ENCODE measurements around the gene LTBP4.
"Not testable (repeated sequence)": the region's sequence is repeated elsewhere in the genome, so short reads cannot be mapped to it uniquely, and the experiment has no call there.

LTBP4 gene, protein sequence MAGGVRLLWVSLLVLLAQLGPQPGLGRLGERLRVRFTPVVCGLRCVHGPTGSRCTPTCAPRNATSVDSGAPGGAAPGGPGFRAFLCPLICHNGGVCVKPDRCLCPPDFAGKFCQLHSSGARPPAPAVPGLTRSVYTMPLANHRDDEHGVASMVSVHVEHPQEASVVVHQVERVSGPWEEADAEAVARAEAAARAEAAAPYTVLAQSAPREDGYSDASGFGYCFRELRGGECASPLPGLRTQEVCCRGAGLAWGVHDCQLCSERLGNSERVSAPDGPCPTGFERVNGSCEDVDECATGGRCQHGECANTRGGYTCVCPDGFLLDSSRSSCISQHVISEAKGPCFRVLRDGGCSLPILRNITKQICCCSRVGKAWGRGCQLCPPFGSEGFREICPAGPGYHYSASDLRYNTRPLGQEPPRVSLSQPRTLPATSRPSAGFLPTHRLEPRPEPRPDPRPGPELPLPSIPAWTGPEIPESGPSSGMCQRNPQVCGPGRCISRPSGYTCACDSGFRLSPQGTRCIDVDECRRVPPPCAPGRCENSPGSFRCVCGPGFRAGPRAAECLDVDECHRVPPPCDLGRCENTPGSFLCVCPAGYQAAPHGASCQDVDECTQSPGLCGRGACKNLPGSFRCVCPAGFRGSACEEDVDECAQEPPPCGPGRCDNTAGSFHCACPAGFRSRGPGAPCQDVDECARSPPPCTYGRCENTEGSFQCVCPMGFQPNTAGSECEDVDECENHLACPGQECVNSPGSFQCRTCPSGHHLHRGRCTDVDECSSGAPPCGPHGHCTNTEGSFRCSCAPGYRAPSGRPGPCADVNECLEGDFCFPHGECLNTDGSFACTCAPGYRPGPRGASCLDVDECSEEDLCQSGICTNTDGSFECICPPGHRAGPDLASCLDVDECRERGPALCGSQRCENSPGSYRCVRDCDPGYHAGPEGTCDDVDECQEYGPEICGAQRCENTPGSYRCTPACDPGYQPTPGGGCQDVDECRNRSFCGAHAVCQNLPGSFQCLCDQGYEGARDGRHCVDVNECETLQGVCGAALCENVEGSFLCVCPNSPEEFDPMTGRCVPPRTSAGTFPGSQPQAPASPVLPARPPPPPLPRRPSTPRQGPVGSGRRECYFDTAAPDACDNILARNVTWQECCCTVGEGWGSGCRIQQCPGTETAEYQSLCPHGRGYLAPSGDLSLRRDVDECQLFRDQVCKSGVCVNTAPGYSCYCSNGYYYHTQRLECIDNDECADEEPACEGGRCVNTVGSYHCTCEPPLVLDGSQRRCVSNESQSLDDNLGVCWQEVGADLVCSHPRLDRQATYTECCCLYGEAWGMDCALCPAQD (N-terminal part only)

DNA sequence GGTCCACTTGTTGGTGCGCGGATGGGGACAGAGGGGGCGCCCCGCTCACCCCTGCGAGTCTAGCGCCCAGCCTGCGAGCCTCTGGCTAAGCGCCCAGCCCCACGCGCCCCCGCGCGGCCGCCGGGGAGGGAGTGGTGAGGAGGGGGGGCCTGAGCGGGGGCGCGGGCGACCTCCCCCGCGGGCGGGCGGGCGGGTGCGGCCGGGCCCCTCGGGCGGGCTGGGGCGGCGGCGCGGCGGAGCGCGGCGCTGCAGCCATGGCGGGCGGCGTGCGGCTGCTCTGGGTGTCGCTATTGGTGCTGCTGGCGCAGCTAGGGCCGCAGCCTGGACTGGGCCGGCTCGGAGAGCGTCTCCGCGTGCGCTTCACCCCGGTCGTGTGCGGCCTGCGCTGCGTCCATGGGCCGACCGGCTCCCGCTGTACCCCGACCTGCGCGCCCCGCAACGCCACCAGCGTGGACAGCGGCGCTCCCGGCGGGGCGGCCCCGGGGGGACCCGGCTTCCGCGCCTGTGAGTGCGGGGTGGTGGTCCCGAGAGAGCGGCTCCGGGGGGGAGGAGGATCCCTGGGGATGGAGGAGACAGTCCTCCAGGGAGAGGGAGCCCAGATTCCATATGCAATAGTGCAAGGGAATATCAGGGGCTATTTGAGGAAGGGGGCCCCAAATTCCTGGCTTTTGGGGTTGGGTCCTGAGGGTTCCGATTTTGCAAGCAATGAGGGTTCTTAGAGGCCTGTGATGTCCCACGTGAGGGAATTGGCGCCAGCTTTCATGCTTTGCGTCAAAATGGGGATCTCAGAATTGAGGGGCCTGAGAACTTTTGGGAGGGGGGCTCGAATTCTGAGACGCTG, at the start of gene LTBP4:
TSS of gene LTBP4 (plus strand) at position 236 of the 841 bp plus-strand sequence. CDS start at position 255, 19 bp downstream.
- no peak for DNase-seq (ENCODE audit: low spot score)

DNA sequence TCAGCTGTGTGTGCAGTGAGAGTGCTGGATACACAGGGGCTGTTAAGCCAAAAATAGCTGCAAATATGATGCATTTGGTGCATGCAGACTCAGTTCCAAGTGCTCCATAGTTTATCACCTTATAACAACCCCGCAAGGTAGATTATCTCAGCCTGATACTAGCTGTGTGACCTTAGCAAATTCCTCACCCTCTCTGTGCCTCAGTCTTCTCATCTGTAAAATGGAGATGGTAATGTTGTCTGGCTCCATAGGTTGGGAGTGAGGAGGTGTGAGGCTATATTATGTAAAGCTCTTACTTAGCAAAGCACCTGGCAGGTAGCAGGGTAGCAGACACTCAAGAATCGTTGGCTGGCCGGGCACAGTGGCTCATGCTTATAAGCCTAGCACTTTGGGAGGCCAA, 48.3 kb upstream of the LTBP4 start:
- no peak for DNase-seq (ENCODE audit: low spot score)

DNA sequence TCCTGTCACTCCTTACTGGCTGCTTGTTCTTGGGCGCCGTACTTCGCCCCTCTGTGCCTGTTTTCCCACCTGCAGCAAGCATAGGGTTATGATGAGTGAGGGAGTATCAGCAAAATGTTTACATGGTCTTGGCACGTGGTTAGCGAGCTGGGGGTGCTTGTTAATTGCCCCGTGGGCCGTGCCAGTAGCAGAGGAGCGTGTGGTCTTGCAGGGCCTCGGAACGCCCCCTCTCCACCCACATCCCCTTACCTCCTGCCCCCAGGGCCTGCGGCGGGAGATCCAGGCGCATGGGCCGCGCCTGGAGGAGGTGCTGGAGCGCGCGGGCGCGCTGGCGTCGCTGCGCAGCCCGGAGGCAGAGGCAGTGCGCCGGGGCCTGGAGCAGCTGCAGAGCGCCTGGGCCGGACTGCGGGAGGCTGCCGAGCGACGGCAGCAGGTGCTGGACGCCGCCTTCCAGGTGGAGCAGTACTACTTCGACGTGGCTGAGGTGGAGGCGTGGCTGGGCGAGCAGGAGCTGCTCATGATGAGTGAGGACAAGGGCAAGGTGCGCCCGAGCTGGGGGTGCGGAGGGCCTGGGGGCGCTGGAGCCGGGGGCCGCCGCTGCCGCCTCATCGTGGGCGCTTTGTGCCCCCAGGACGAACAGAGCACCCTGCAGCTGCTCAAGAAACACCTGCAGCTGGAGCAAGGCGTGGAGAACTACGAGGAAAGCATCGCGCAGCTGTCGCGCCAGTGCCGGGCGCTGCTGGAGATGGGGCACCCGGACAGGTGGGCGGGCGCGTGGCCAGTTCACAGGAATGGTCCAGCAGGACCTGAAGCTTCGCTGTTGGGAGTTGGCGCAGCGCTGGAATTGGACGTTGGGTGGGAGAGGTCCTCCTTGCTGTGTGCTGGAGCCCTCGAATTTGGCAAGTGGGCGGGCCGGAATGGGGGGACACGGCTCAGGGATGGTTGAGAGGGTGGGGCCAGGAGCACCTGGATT, 47.0 kb upstream of the LTBP4 start:
- DNase-seq (ENCODE audit: low spot score) = no peak

DNA sequence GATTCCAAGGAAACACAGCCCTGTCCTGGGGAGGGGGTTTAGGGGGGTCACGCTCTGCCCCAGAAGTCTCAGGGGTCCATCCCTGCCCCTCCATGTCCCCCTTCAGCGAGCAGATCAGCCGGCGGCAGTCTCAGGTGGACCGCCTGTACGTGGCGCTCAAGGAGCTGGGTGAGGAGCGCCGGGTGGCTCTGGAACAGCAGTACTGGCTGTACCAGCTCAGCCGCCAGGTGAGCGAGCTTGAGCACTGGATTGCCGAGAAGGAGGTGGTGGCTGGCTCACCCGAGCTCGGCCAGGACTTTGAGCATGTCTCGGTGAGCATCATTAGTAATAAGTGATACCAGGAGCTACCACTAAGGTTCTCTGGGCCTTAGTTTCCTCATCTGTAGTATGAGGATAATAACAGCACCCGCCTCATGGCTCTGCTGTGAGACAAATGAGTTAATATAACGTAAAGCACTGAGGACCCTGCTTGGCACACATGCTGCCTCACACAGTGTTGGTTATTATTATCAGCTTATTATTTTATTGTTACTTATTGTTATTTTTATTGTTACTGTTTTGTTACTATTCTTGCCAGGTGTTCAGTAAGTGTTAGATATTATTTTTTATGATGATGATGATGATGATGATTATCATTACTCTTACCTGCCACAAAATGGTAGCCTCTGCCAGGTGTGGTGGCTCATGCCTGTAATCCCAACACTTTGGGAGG, 45.0 kb upstream of the LTBP4 start:
- no peak for DNase-seq (ENCODE audit: low spot score)

DNA sequence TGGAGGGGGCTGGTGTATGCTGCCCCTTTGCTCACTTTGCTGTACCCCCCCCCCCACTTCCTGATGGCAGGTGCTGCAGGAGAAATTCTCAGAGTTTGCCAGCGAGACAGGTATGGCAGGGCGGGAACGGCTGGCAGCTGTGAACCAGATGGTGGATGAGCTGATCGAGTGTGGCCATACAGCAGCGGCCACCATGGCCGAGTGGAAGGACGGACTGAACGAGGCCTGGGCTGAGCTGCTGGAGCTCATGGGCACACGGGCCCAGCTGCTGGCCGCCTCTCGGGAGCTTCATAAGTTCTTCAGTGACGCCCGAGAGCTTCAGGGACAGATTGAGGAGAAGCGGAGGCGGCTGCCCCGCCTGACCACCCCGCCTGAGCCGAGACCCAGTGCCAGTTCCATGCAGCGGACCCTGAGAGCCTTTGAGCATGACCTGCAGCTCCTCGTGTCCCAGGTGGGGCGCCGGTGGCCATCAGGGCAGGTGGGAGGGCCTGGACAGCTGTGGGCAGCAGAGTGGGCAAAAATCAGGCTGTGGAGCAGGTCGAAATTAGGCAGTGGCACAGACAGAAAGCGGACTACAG, 44.1 kb upstream of the LTBP4 start:
- no peak for DNase-seq (ENCODE audit: low spot score)

DNA sequence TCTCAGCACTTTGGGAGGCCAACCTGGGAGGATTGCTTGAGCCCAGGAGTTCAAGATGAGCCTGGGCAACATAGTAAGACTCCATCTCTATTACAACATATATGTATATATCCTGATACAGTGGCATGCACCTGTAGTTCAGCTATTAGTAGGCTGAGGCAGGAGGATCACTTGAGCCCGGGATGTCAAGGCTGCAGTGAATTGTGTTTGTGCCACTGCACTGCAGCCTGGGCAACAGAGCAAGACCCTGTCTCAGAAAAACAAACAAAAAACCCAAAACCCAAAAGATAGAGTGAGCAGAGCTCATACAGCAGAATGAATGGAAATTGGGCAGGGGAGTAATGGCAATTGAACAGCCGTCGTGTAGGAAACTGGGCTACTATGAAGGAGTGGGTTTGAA, 41.8 kb upstream of the LTBP4 start:
- DNase-seq (ENCODE audit: low spot score) = no peak

DNA sequence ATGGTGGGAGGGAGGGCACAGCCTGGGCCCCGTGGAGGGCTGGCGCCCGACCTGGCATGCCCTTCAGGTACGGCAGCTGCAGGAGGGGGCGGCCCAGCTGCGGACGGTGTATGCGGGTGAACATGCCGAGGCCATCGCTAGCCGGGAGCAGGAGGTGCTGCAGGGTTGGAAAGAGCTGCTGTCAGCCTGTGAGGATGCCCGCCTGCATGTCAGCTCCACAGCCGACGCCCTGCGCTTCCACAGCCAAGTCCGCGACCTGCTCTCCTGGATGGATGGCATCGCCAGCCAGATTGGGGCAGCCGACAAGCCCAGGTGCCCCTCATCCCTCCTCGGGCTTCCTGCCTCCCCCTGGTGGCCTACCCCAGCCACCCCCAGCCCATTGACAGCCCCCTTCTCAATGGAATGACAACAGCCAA, 41.1 kb upstream of the LTBP4 start:
- DNase-seq (ENCODE audit: low spot score) = no peak

DNA sequence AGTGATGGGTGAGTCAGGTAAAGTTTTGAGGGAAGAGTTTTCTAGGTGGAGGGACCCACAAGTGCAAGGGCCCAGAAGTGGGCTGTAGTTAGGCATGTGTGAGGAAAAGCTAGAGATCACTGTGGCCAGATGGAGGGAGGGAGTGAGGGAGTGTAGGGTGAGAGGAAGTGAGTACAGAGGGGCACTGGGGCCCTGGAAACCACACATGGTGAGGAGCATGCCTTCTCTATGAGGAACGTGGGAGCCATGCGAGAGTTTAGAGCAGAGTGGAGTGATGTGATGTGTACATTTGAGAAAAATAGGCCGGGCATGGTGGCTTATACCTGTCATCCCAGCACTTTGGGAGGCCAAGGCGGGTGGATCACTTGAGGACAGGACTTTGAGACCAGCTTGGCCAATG, 39.2 kb upstream of the LTBP4 start:
- no peak for DNase-seq (ENCODE audit: low spot score)

DNA sequence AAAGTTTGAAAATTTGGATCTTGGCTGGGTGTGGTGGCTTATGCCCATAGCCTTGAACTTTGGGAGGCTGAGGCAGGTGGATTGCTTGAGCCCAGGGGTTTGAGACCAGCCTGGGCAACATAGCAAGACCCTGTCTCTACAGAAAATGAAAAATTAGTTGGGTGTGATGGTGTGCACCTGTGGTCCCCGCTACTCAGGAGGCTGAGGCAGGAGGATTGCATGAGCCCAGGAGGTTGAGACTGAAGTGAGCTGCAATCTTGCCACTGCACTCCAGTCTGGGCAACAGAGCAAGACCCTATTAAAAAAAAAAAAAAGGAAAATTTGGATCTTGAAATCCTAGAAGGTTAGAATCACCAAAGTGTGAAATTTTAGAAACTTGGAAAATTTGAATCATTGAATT, 36.6 kb upstream of the LTBP4 start:
- not testable (repeated sequence) for DNase-seq (ENCODE audit: low spot score)

DNA sequence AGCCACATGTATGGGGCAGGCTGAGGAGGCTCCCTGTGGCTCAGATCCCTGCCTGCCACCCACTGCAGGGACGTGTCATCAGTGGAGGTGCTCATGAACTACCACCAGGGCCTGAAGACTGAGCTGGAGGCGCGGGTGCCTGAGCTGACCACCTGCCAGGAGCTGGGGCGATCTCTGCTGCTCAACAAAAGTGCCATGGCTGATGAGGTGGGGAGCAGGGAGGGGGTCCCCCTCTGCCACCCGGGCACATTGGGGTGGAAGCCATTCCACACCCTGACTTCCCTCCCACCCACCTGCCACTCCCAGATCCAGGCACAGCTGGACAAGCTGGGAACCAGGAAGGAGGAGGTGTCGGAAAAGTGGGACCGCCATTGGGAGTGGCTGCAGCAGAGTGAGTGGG, 35.8 kb upstream of the LTBP4 start:
- no peak for DNase-seq (ENCODE audit: low spot score)

DNA sequence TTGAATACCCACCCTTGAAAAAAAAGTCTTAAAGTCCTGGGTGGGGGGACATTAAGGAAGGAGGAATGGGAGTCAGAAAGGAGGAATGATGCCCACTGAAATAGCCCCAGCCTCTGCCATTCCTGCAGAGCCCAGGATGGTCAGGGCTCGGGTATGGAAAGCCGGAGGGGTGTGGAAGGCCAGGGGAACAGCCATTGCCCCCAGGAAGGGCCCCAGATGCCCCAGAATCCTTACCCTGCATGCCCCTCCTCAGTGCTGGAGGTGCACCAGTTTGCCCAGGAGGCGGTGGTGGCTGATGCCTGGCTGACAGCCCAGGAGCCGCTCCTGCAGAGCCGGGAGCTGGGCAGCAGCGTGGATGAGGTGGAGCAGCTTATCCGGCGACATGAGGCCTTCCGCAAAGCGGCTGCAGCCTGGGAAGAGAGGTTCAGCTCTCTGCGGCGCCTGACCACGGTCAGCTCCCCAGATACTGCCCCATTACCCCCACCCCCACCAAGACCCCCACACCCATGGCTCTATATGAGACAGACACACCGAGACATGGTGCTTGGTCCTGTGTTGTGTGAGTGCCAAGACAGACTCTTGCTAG, 35.2 kb upstream of the LTBP4 start:
- DNase-seq (ENCODE audit: low spot score) = no peak

DNA sequence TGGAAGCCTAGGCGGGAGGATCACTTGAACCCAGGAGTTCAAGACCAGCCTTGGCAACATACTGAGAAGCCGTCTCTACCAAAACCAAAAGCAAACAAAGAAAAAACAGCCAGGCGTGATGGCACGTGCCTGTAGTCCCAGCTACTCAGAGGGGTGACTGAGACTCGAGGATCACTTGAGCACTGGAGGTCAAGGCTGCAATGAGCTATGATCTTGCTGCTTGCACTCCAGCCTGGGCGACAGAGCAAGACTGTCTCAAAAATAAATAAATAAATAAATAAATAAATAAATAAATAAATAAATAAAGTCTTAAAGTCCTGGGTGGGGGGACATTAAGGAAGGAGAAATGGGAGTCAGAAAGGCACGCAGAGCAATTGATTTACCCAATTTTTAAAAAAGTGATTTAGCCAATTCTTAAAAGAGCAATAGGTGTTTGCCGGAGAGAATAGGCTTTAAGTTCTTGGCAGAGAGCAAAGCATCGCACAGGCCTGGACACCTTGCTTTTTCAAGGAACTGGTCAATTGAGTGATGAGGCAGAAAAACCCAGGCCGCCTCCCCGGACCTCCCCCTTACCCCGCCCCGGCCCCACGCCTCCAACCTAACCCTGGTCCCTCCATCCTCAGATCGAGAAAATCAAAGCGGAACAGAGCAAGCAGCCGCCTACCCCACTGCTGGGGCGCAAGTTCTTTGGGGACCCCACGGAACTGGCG, 34.0 kb upstream of the LTBP4 start:
- no peak for DNase-seq (ENCODE audit: low spot score)

DNA sequence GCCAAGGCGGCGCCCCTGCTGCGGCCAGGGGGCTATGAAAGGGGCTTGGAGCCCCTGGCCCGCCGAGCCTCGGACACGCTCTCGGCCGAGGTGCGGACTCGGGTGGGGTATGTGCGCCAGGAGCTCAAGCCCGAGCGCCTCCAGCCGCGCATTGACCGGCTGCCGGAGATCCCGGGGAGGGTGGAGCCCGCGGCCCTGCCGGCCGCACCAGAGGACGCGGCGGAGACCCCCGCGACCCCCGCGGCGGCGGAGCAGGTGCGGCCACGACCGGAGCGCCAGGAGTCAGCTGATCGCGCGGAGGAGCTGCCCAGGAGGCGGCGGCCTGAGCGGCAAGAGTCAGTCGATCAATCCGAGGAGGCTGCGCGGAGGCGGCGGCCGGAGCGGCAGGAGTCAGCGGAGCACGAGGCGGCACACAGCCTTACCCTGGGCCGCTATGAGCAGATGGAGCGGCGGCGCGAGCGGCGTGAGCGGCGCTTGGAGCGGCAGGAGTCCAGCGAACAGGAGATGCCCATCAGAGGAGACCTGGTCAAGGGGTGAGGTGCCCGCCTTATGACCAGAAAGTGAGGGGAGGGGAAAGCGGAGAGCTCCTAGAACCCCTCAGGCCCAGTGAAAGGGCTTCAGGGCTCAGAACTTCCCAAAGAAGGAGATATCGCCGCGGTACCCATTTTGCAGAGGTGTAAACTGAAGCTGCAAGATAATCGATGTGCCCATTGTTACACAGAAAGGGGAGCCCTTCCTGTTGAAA, 33.2 kb upstream of the LTBP4 start:
- no peak for DNase-seq (ENCODE audit: low spot score)

DNA sequence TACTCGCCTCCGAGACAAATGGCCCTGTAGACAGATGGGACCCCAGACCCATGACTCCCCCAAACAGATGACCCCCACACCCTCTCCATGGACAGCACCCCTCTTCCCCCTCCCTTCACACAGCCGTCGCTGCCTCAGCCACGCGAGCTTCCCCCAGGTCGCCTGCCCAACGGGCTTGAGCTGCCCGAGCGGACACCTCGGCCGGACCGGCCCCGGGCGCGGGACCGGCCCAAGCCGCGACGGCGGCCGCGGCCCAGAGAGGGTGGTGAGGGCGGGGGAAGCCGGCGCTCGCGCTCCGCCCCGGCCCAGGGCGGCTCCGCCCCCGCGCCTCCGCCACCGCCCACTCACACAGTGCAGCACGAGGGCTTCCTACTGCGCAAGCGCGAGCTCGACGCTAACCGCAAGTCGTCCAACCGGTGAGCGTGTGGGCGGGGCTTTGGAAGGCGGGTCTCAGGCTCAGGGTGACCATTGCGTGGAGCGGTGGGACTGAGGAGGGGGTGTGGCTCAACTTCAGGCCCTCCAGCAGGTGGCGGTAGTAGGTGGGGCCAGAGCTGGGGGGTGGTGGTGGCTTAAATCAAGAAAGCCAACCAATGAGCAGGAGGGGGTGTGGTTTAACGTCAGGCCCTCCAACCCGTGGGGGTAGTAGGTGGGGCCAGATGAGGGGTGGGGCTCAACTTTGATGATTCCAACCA, 30.7 kb upstream of the LTBP4 start:
- DNase-seq (ENCODE audit: low spot score) = peak; percentile 99

DNA sequence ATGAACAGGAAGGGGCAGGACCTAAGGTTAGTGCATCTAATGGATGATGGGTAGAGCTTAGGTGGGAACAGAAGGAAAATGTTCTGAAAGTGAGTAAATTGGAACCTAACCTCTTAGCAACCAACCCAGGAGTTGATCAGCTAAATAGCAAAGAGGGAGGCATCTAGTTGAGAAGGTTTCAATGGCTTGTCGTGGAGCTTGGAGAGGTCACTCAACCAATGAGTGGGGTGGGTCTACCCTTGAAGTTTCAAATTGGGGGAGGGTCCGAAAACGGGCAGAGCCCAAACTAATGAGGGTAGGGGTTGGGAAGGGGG, 30.2 kb upstream of the LTBP4 start:
- DNase-seq (ENCODE audit: low spot score) = no peak

DNA sequence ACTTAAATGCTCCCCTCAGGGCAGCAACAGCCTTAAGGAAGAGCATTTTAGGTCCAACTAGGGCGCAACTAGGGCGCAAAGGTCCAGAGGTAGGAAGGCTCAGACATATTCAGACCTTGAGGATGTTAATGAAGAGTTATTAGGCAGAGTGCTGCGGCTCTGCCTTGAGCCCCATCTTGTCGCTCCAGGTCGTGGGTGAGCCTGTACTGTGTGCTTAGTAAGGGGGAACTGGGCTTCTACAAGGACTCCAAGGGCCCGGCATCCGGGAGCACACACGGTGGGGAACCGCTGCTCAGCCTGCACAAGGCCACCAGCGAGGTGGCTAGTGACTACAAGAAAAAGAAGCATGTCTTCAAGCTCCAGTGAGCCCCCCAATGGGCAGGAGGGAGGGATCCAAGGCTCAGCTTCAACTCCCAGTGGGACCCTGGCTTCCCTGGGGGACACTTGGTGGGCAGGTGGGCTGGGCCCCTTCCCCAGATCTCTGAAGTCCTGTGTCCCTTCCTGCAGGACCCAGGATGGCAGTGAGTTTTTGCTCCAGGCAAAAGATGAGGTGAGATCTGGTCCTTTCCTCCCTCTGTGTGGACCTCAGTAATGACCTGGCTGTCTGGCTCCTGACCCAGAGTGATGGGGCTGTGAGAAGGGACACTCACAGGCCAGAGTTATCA, 29.2 kb upstream of the LTBP4 start:
- no peak for DNase-seq (ENCODE audit: low spot score)

Measured in Ammon's horn (tissue), 1 donor.